Glutamatergic neuron (in vitro differentiated cells): ENCODE measurements around the gene LDLRAD4. TPM values are rescaled to one million over a fixed set of nuclear protein-coding genes. Genes with fewer than 3 reads are reported as not detected.
"Not testable (repeated sequence)": the region's sequence is repeated elsewhere in the genome, so short reads cannot be mapped to it uniquely, and the experiment has no call there.

Experiments used
- DNase-seq: peaks from one replicate; pipeline ENCODE4 v3.0.0; 2022
- H3K27ac Mint-ChIP-seq: one replicate; pipeline ENCODE4 v1.8.0; 2020; ENCODE audit warnings: mild to moderate bottlenecking, mixed read lengths, inconsistent platforms; ENCODE audit not compliant: unreplicated experiment
- H3K27me3 Mint-ChIP-seq: one replicate; pipeline ENCODE4 v1.8.0; 2020; ENCODE audit warnings: mild to moderate bottlenecking, moderate library complexity, mixed read lengths, inconsistent platforms; ENCODE audit not compliant: unreplicated experiment
- H3K36me3 Mint-ChIP-seq: one replicate; pipeline ENCODE4 v1.8.0; 2020; ENCODE audit warnings: mild to moderate bottlenecking, mixed read lengths, inconsistent platforms; ENCODE audit not compliant: unreplicated experiment
- H3K4me1 Mint-ChIP-seq: one replicate; pipeline ENCODE4 v1.8.0; 2020; ENCODE audit warnings: mild to moderate bottlenecking, low read depth, mixed read lengths, inconsistent platforms; ENCODE audit not compliant: unreplicated experiment
- H3K4me3 Mint-ChIP-seq: one replicate; pipeline ENCODE4 v1.8.0; 2020; ENCODE audit warnings: mild to moderate bottlenecking, mixed read lengths, inconsistent platforms; ENCODE audit not compliant: unreplicated experiment
- H3K9me3 Mint-ChIP-seq: one replicate; pipeline ENCODE4 v1.8.0; 2020; ENCODE audit warnings: mild to moderate bottlenecking, moderate library complexity, mixed read lengths, inconsistent platforms; ENCODE audit not compliant: unreplicated experiment
- CTCF ChIP-seq: fragments of 200-600 bp; sonication (generic); IDR thresholded peaks from one replicate; pipeline ENCODE4 v1.5.0; 2021; ENCODE audit not compliant: partially characterized antibody, unreplicated experiment
- total RNA-seq: library from RNA; stranded (reverse); fragmentation: NEBNext Ultra II Directional; extraction: Animal tissue kit (Norgen Biotek cat#: 25700); gene quantifications from one replicate; pipeline ENCODE4 v1.2.1, GENCODE V29; 2021; ENCODE audit not compliant: unreplicated experiment

LDLRAD4 gene
- total RNA-seq, 1 donor from 2014 or later, result 0.29 TPM

GRCh38 chr18:13680612-13681011 lies 462.1 kb downstream of the LDLRAD4 start:
- Mint-ChIP-seq H3K27me3 (no peaks in the 10 kb centered on the region), H3K36me3 (no peaks in the 10 kb centered on the region), H3K4me3 (no peak overlapping the region), H3K9me3 (no peaks in the 10 kb centered on the region), H3K4me1 (no peaks in the 10 kb centered on the region), H3K27ac (no peak overlapping the region)
- peak; percentile 74 for TF ChIP-seq CTCF
- peak; percentile 58 for DNase-seq

- Mint-ChIP-seq H3K4me3 (no peak overlapping the region), H3K4me1 (no peaks in the 10 kb centered on the region), H3K27me3 (no peaks in the 10 kb centered on the region), H3K9me3 (no peaks in the 10 kb centered on the region), H3K27ac (no peak overlapping the region), H3K36me3 (no peaks in the 10 kb centered on the region)
- no peak for TF ChIP-seq CTCF
- no peak for DNase-seq
These were observed 463.1 kb downstream of the LDLRAD4 start for GRCh38 chr18:13681701-13682100.

- no peak overlapping the region for H3K27ac Mint-ChIP-seq
- TF ChIP-seq CTCF, result no peak
These were observed 466.0 kb downstream of the LDLRAD4 start for GRCh38 chr18:13684546-13684945.

GRCh38 chr18:13688191-13689136 lies 469.9 kb downstream of the LDLRAD4 start:
- Mint-ChIP-seq H3K27me3 (peaks cover 1% of the 10 kb centered on the region), H3K36me3 (no peaks in the 10 kb centered on the region), H3K9me3 (peaks cover 6% of the 10 kb centered on the region), H3K27ac (no peak overlapping the region), H3K4me3 (no peak overlapping the region), H3K4me1 (no peaks in the 10 kb centered on the region)
- no peak for TF ChIP-seq CTCF
- DNase-seq, result no peak

More at GRCh38 chr18:13684546-13684945, 466.0 kb downstream of the LDLRAD4 start:
- H3K4me1 Mint-ChIP-seq, result no peaks in the 10 kb centered on the region
- DNase-seq, result no peak
- H3K9me3 Mint-ChIP-seq, result peaks cover 3% of the 10 kb centered on the region
- no peaks in the 10 kb centered on the region for H3K36me3 Mint-ChIP-seq
- H3K4me3 Mint-ChIP-seq, result no peak overlapping the region
- peaks cover 1% of the 10 kb centered on the region for H3K27me3 Mint-ChIP-seq

- H3K27me3 Mint-ChIP-seq, H3K9me3 Mint-ChIP-seq, H3K4me1 Mint-ChIP-seq, H3K27ac Mint-ChIP-seq, H3K4me3 Mint-ChIP-seq, DNase-seq, H3K36me3 Mint-ChIP-seq: not testable (repeated sequence)
These were observed 471.5 kb downstream of the LDLRAD4 start for GRCh38 chr18:13690060-13690459.

- H3K4me1 Mint-ChIP-seq, H3K9me3 Mint-ChIP-seq, H3K27ac Mint-ChIP-seq, H3K4me3 Mint-ChIP-seq, H3K36me3 Mint-ChIP-seq, H3K27me3 Mint-ChIP-seq, DNase-seq: not testable (repeated sequence)
These were observed 476.8 kb downstream of the LDLRAD4 start for GRCh38 chr18:13695337-13695736.
